ENCODE results near the gene NXT1. TPM values are rescaled to one million over a fixed set of nuclear protein-coding genes. Genes with fewer than 3 reads are reported as not detected.

NXT1 gene
- total RNA-seq, 4 donors from 2014 or later, result 17.5 to 95.0 (median 33.3) TPM

GRCh38 chr20:23399568-23400241, 49.1 kb downstream of the NXT1 start:
- no peak for DNase-seq (ENCODE audit: low spot score)
- no peak for TF ChIP-seq CTCF (IDR thresholded peaks at IDR 0.05)
- no peak for ATAC-seq (ENCODE audit: low FRiP score)

- DNase-seq (ENCODE audit: low spot score) (no peak), ATAC-seq (ENCODE audit: low FRiP score) (no peak)
- TF ChIP-seq CTCF (IDR thresholded peaks at IDR 0.05), result no peak
These were observed 50.5 kb downstream of the NXT1 start for GRCh38 chr20:23401051-23401450.

GRCh38 chr20:23403751-23404150, 53.2 kb downstream of the NXT1 start:
- DNase-seq (ENCODE audit: low spot score) (no peak), ATAC-seq (ENCODE audit: low FRiP score) (no peak)
- no peak for TF ChIP-seq CTCF (IDR thresholded peaks at IDR 0.05)

- no peak for TF ChIP-seq CTCF (IDR thresholded peaks at IDR 0.05)
- ATAC-seq (ENCODE audit: low FRiP score), result peak; percentile 83
- no peak for DNase-seq (ENCODE audit: low spot score)
These were observed 53.6 kb downstream of the NXT1 start for GRCh38 chr20:23404196-23404595.

Small RNA genes lying within 50 kb of the gene (small RNA-seq; reads per million reads assigned to genes)
- gene RNA5SP479, result not detected

Other genes starting within 250 kb of the NXT1 start
- gene GZF1, start 11.4 kb downstream of the NXT1 start, total RNA-seq, result 10 to 100 TPM; 12.7 to 29.0 (median 18.8) TPM
- 10 to 100 TPM in 3 of 4 donors, 1 to 10 TPM in 1; 7.0 to 14.8 (median 13.1) TPM for gene NAPB, start 70.7 kb downstream of the NXT1 start, total RNA-seq
- not detected for gene CSTL1, start 88.9 kb downstream of the NXT1 start, total RNA-seq
- not detected for gene CST11, start 102.1 kb downstream of the NXT1 start, total RNA-seq
- not detected for gene CST8, start 140.3 kb downstream of the NXT1 start, total RNA-seq
- not detected for gene CST9L, start 217.7 kb downstream of the NXT1 start, total RNA-seq

Measured in omental fat pad (tissue), 4 donors.